ENCODE results near the gene PTPRN2.

Gene PTPRN2

GRCh38 chr7:157845203-157845835, 742.3 kb downstream of the PTPRN2 start:
- no peak for DNase-seq

GRCh38 chr7:157844611-157845010, 743.0 kb downstream of the PTPRN2 start:
- DNase-seq, result no peak

- DNase-seq, result no peak
These were observed 743.5 kb downstream of the PTPRN2 start for GRCh38 chr7:157844141-157844540.

- no peak for DNase-seq
These were observed 744.1 kb downstream of the PTPRN2 start for GRCh38 chr7:157843336-157844140.

- no peak for DNase-seq
These were observed 745.8 kb downstream of the PTPRN2 start for GRCh38 chr7:157841773-157842370.

GRCh38 chr7:157840914-157841772, 746.5 kb downstream of the PTPRN2 start:
- DNase-seq, result no peak

- DNase-seq, result no peak
These were observed 747.3 kb downstream of the PTPRN2 start for GRCh38 chr7:157840174-157840913.

- DNase-seq, result no peak
These were observed 747.9 kb downstream of the PTPRN2 start for GRCh38 chr7:157839672-157840167.

- no peak for DNase-seq
These were observed 748.4 kb downstream of the PTPRN2 start for GRCh38 chr7:157839226-157839625.

- no peak for DNase-seq
These were observed 750.1 kb downstream of the PTPRN2 start for GRCh38 chr7:157837561-157837960.

GRCh38 chr7:157837047-157837446, 750.6 kb downstream of the PTPRN2 start:
- DNase-seq, result no peak

- no peak for DNase-seq
These were observed 753.0 kb downstream of the PTPRN2 start for GRCh38 chr7:157834501-157835163.

- DNase-seq, result no peak
These were observed 754.6 kb downstream of the PTPRN2 start for GRCh38 chr7:157832866-157833607.

GRCh38 chr7:157832421-157832820, 755.2 kb downstream of the PTPRN2 start:
- DNase-seq, result no peak

- no peak for DNase-seq
These were observed 755.6 kb downstream of the PTPRN2 start for GRCh38 chr7:157832006-157832405.

- no peak for DNase-seq
These were observed 756.3 kb downstream of the PTPRN2 start for GRCh38 chr7:157831143-157831905.

GRCh38 chr7:157830331-157830730, 757.3 kb downstream of the PTPRN2 start:
- peak; percentile 66 for DNase-seq

- no peak for DNase-seq
These were observed 758.1 kb downstream of the PTPRN2 start for GRCh38 chr7:157829491-157829890.

- no peak for DNase-seq
These were observed 758.7 kb downstream of the PTPRN2 start for GRCh38 chr7:157828881-157829280.

- no peak for DNase-seq
These were observed 759.4 kb downstream of the PTPRN2 start for GRCh38 chr7:157828190-157828589.
